IPS DF 6.9 (cell line): Measurements from ENCODE around the gene BRWD1.

ENCODE experiments used
- DNase-seq: peaks from one replicate; pipeline ENCODE4 v3.0.0-alpha.2; 2013; ENCODE audit warnings: low read depth, low spot score
- H3K27ac ChIP-seq: one replicate; pipeline ENCODE4 v1.5.1; 2013; ENCODE audit warnings: low read length, control low read depth
- H3K27me3 ChIP-seq: 2 replicates; pipeline ENCODE4 v1.6.1; 2013; ENCODE audit warnings: mild to moderate bottlenecking, low read length; ENCODE audit not compliant: control insufficient read depth, insufficient read depth
- H3K36me3 ChIP-seq: 2 replicates; pipeline ENCODE4 v1.6.1; 2013; ENCODE audit warnings: low read length; ENCODE audit not compliant: control insufficient read depth, insufficient read depth
- H3K4me1 ChIP-seq: 2 replicates; pipeline ENCODE4 v1.6.1; 2013; ENCODE audit warnings: low read length; ENCODE audit not compliant: control insufficient read depth, insufficient read depth
- H3K4me3 ChIP-seq: 2 replicates; pipeline ENCODE4 v1.5.1; 2013; ENCODE audit warnings: mild to moderate bottlenecking, low read length
- H3K9me3 ChIP-seq: 2 replicates; pipeline ENCODE4 v1.6.1; 2013; ENCODE audit warnings: low read length, inconsistent platforms; ENCODE audit not compliant: control insufficient read depth, insufficient read depth
- WGBS: extraction: QIAGEN DNeasy Blood & Tissue Kit; methylation state at CpG from one replicate; pipeline ENCODE4 v1.1.7; 2013; ENCODE audit warnings: mixed read lengths, missing lambda C conversion rate; ENCODE audit not compliant: insufficient read length, insufficient coverage; 5-methylcytosine and 5-hydroxymethylcytosine counted together

BRWD1 gene

GRCh38 chr21:39282911-39283310, 30.5 kb downstream of the BRWD1 start:
- H3K27ac ChIP-seq, result no peak overlapping the region
- no peak overlapping the region for H3K4me3 ChIP-seq
- no CpG with 5 or more reads among the region's 6 CpGs for WGBS
- DNase-seq, result no peak
- no peaks in the 10 kb centered on the region for H3K27me3 ChIP-seq
- H3K9me3 ChIP-seq, result no peaks in the 10 kb centered on the region
- H3K4me1 ChIP-seq, result no peaks in the 10 kb centered on the region
- no peaks in the 10 kb centered on the region; the same call in 1 of the 2 replicates for H3K36me3 ChIP-seq

GRCh38 chr21:39281853-39282252, 31.6 kb downstream of the BRWD1 start:
- Histone ChIP-seq H3K9me3 (no peaks in the 10 kb centered on the region), H3K4me1 (no peaks in the 10 kb centered on the region), H3K4me3 (no peak overlapping the region), H3K27me3 (no peaks in the 10 kb centered on the region), H3K36me3 (no peaks in the 10 kb centered on the region; the same call in 1 of the 2 replicates), H3K27ac (no peak overlapping the region)
- no CpG with 5 or more reads among the region's 6 CpGs for WGBS
- no peak for DNase-seq

- no peaks in the 10 kb centered on the region for H3K9me3 ChIP-seq
- no peaks in the 10 kb centered on the region for H3K27me3 ChIP-seq
- no peak overlapping the region for H3K4me3 ChIP-seq
- no peak overlapping the region for H3K27ac ChIP-seq
- H3K36me3 ChIP-seq, result no peaks in the 10 kb centered on the region; the same call in 1 of the 2 replicates
- WGBS, result no CpG with 5 or more reads among the region's 8 CpGs
- no peaks in the 10 kb centered on the region for H3K4me1 ChIP-seq
- DNase-seq, result no peak
Measured at GRCh38 chr21:39281207-39281606, 32.2 kb downstream of the BRWD1 start.

- Histone ChIP-seq H3K36me3 (peaks cover 5% of the 10 kb centered on the region; the same call in 1 of the 2 replicates), H3K4me1 (no peaks in the 10 kb centered on the region), H3K27me3 (no peaks in the 10 kb centered on the region), H3K4me3 (no peak overlapping the region), H3K9me3 (no peaks in the 10 kb centered on the region), H3K27ac (no peak overlapping the region)
- WGBS, result no CpG with 5 or more reads among the region's 2 CpGs
- DNase-seq, result no peak
Measured at GRCh38 chr21:39269620-39270019, 43.8 kb downstream of the BRWD1 start.

GRCh38 chr21:39265603-39266002, 47.8 kb downstream of the BRWD1 start:
- no peak overlapping the region for H3K27ac ChIP-seq
- no peaks in the 10 kb centered on the region for H3K9me3 ChIP-seq

GRCh38 chr21:39263372-39263771, 50.1 kb downstream of the BRWD1 start:
- Histone ChIP-seq H3K9me3 (no peaks in the 10 kb centered on the region), H3K4me3 (no peak overlapping the region), H3K27ac (no peak overlapping the region), H3K36me3 (peaks cover 2% of the 10 kb centered on the region; the same call in 1 of the 2 replicates), H3K4me1 (no peaks in the 10 kb centered on the region), H3K27me3 (no peaks in the 10 kb centered on the region)
- DNase-seq, result no peak
- WGBS, result no CpG with 5 or more reads among the region's 2 CpGs

More at GRCh38 chr21:39265603-39266002, 47.8 kb downstream of the BRWD1 start:
- H3K36me3 ChIP-seq, result peaks cover 2% of the 10 kb centered on the region; the same call in 1 of the 2 replicates
- H3K4me3 ChIP-seq, result no peak overlapping the region
- H3K4me1 ChIP-seq, result no peaks in the 10 kb centered on the region
- DNase-seq, result no peak
- WGBS, result no CpG with 5 or more reads among the region's 2 CpGs
- H3K27me3 ChIP-seq, result no peaks in the 10 kb centered on the region

- Histone ChIP-seq H3K4me3 (no peak overlapping the region), H3K27ac (no peak overlapping the region), H3K9me3 (no peaks in the 10 kb centered on the region), H3K36me3 (peaks cover 5% of the 10 kb centered on the region; the same call in 1 of the 2 replicates), H3K27me3 (no peaks in the 10 kb centered on the region), H3K4me1 (no peaks in the 10 kb centered on the region)
- no CpG with 5 or more reads among the region's 4 CpGs for WGBS
- no peak for DNase-seq
Measured at GRCh38 chr21:39258207-39258606, 55.2 kb downstream of the BRWD1 start.

GRCh38 chr21:39251326-39251725, 62.1 kb downstream of the BRWD1 start:
- no CpG with 5 or more reads among the region's 3 CpGs for WGBS
- DNase-seq, result no peak

GRCh38 chr21:39238275-39238674, 75.2 kb downstream of the BRWD1 start:
- no peak overlapping the region for H3K27ac ChIP-seq
- H3K9me3 ChIP-seq, result no peaks in the 10 kb centered on the region
- H3K36me3 ChIP-seq, result peaks cover 2% of the 10 kb centered on the region
- no CpG with 5 or more reads among the region's 1 CpG for WGBS
- H3K4me1 ChIP-seq, result no peaks in the 10 kb centered on the region
- H3K4me3 ChIP-seq, result no peak overlapping the region
- H3K27me3 ChIP-seq, result no peaks in the 10 kb centered on the region
- no peak for DNase-seq

More at GRCh38 chr21:39251326-39251725, 62.1 kb downstream of the BRWD1 start:
- Histone ChIP-seq H3K36me3 (peaks cover 2% of the 10 kb centered on the region; the same call in 1 of the 2 replicates), H3K4me3 (no peak overlapping the region), H3K4me1 (no peaks in the 10 kb centered on the region), H3K27ac (no peak overlapping the region), H3K27me3 (no peaks in the 10 kb centered on the region), H3K9me3 (no peaks in the 10 kb centered on the region)

GRCh38 chr21:39232861-39233291, 80.6 kb downstream of the BRWD1 start:
- peaks cover 2% of the 10 kb centered on the region for H3K36me3 ChIP-seq
- no peak overlapping the region for H3K4me3 ChIP-seq
- no peaks in the 10 kb centered on the region for H3K4me1 ChIP-seq
- H3K27ac ChIP-seq, result no peak overlapping the region
- no CpG with 5 or more reads among the region's 3 CpGs for WGBS
- H3K27me3 ChIP-seq, result no peaks in the 10 kb centered on the region
- no peaks in the 10 kb centered on the region for H3K9me3 ChIP-seq
- DNase-seq, result no peak

- H3K36me3 ChIP-seq, result peaks cover 2% of the 10 kb centered on the region; the same call in 1 of the 2 replicates
- WGBS, result no CpG with 5 or more reads among the region's 3 CpGs
- H3K27ac ChIP-seq, result no peak overlapping the region
- DNase-seq, result no peak
- H3K9me3 ChIP-seq, result no peaks in the 10 kb centered on the region
- H3K4me3 ChIP-seq, result no peak overlapping the region
- H3K27me3 ChIP-seq, result no peaks in the 10 kb centered on the region
- no peaks in the 10 kb centered on the region for H3K4me1 ChIP-seq
Measured at GRCh38 chr21:39224930-39225329, 88.5 kb downstream of the BRWD1 start.
